ENCODE results near the gene COL16A1. TPM values are rescaled to one million over a fixed set of nuclear protein-coding genes. Genes with fewer than 3 reads are reported as not detected.

The COL16A1 gene
- total RNA-seq, 1 donor from 2014 or later: 0.67 TPM

- H3K27ac Mint-ChIP-seq: no peak overlapping the region
- H3K9me3 Mint-ChIP-seq (ENCODE audit: low read depth): no peaks in the 10 kb centered on the region
- no peak overlapping the region for H3K4me3 Mint-ChIP-seq (ENCODE audit: low read depth)
- no peaks in the 10 kb centered on the region for H3K36me3 Mint-ChIP-seq (ENCODE audit: insufficient read depth)
- peaks cover 2% of the 10 kb centered on the region for H3K4me1 Mint-ChIP-seq (ENCODE audit: low read depth)
- no peak for DNase-seq (ENCODE audit: low spot score, unreplicated experiment)
- peaks cover 17% of the 10 kb centered on the region for H3K27me3 Mint-ChIP-seq
- TF ChIP-seq CTCF (IDR thresholded peaks at IDR 0.05; ENCODE audit: unreplicated experiment): no peak
Measured at GRCh38 chr1:31621847-31622730, 81.7 kb downstream of the COL16A1 start.

GRCh38 chr1:31621498-31621820 is 82.4 kb downstream of the COL16A1 start:
- DNase-seq (ENCODE audit: low spot score, unreplicated experiment): no peak
- Mint-ChIP-seq H3K36me3 (ENCODE audit: insufficient read depth) (no peaks in the 10 kb centered on the region), H3K27ac (no peak overlapping the region)

GRCh38 chr1:31620631-31621497 is 83.0 kb downstream of the COL16A1 start:
- no peak for DNase-seq (ENCODE audit: low spot score, unreplicated experiment)
- H3K4me3 Mint-ChIP-seq (ENCODE audit: low read depth): no peak overlapping the region
- H3K4me1 Mint-ChIP-seq (ENCODE audit: low read depth): peaks cover 2% of the 10 kb centered on the region
- no peak for TF ChIP-seq CTCF (IDR thresholded peaks at IDR 0.05; ENCODE audit: unreplicated experiment)
- no peak overlapping the region for H3K27ac Mint-ChIP-seq
- peaks cover 30% of the 10 kb centered on the region for H3K27me3 Mint-ChIP-seq
- no peaks in the 10 kb centered on the region for H3K36me3 Mint-ChIP-seq (ENCODE audit: insufficient read depth)
- no peaks in the 10 kb centered on the region for H3K9me3 Mint-ChIP-seq (ENCODE audit: low read depth)

More at GRCh38 chr1:31621498-31621820, 82.4 kb downstream of the COL16A1 start:
- peaks cover 24% of the 10 kb centered on the region for H3K27me3 Mint-ChIP-seq
- TF ChIP-seq CTCF (IDR thresholded peaks at IDR 0.05; ENCODE audit: unreplicated experiment): no peak
- peaks cover 2% of the 10 kb centered on the region for H3K4me1 Mint-ChIP-seq (ENCODE audit: low read depth)
- no peak overlapping the region for H3K4me3 Mint-ChIP-seq (ENCODE audit: low read depth)
- H3K9me3 Mint-ChIP-seq (ENCODE audit: low read depth): no peaks in the 10 kb centered on the region

- H3K27me3 Mint-ChIP-seq: peaks cover 42% of the 10 kb centered on the region
- H3K4me3 Mint-ChIP-seq (ENCODE audit: low read depth): no peak overlapping the region
- no peaks in the 10 kb centered on the region for H3K36me3 Mint-ChIP-seq (ENCODE audit: insufficient read depth)
- H3K4me1 Mint-ChIP-seq (ENCODE audit: low read depth): peaks cover 4% of the 10 kb centered on the region
- peak overlapping the region; percentile 56 for H3K27ac Mint-ChIP-seq
- H3K9me3 Mint-ChIP-seq (ENCODE audit: low read depth): no peaks in the 10 kb centered on the region
- DNase-seq (ENCODE audit: low spot score, unreplicated experiment): no peak
- TF ChIP-seq CTCF (IDR thresholded peaks at IDR 0.05; ENCODE audit: unreplicated experiment): no peak
Measured at GRCh38 chr1:31618916-31619846, 84.6 kb downstream of the COL16A1 start.
